GM21619 (cell line): ENCODE data around the gene CLC.
"Not testable (repeated sequence)": the region's sequence is repeated elsewhere in the genome, so short reads cannot be mapped to it uniquely, and the experiment has no call there.

ENCODE experiments used
- ATAC-seq: cut with Tn5 transposase; IDR thresholded peaks from one replicate; pipeline ENCODE4 v1.9.1; 2021; ENCODE audit not compliant: unreplicated experiment

Gene CLC

GRCh38 chr19:39729594-39729993, 8.2 kb downstream of the CLC start:
- no peak for ATAC-seq

GRCh38 chr19:39728040-39728439, 9.8 kb downstream of the CLC start:
- ATAC-seq, result no peak

- ATAC-seq, result no peak
Observed at GRCh38 chr19:39727070-39727800, 10.6 kb downstream of the CLC start.

- ATAC-seq, result no peak
Observed at GRCh38 chr19:39725995-39726394, 11.8 kb downstream of the CLC start.

GRCh38 chr19:39720144-39720543, 17.7 kb downstream of the CLC start:
- ATAC-seq, result not testable (repeated sequence)

- ATAC-seq, result no peak
Observed at GRCh38 chr19:39710333-39710890, 27.4 kb downstream of the CLC start.

- ATAC-seq, result no peak
Observed at GRCh38 chr19:39709026-39709872, 28.6 kb downstream of the CLC start.

- ATAC-seq, result no peak
Observed at GRCh38 chr19:39708594-39708993, 29.2 kb downstream of the CLC start.

- no peak for ATAC-seq
Observed at GRCh38 chr19:39705578-39706188, 32.1 kb downstream of the CLC start.

GRCh38 chr19:39704181-39705044, 33.4 kb downstream of the CLC start, which contains the start of gene LGALS14:
Gene LGALS14, plus strand, starts transcription at chr19:39704481. Its CDS starts 48 bp downstream, at chr19:39704529.
- no peak for ATAC-seq

GRCh38 chr19:39701291-39701690, 36.5 kb downstream of the CLC start:
- no peak for ATAC-seq

GRCh38 chr19:39698535-39698934, 39.3 kb downstream of the CLC start:
- no peak for ATAC-seq

GRCh38 chr19:39696387-39696786, 41.4 kb downstream of the CLC start:
- no peak for ATAC-seq

- ATAC-seq, result no peak
Observed at GRCh38 chr19:39695759-39696158, 42.1 kb downstream of the CLC start.

GRCh38 chr19:39692822-39693221, 45.0 kb downstream of the CLC start:
- no peak for ATAC-seq

GRCh38 chr19:39692166-39692565, 45.7 kb downstream of the CLC start:
- no peak for ATAC-seq

GRCh38 chr19:39688637-39689036, 49.2 kb downstream of the CLC start:
- ATAC-seq, result not testable (repeated sequence)

- no peak for ATAC-seq
Observed at GRCh38 chr19:39686739-39687138, 51.1 kb downstream of the CLC start.

GRCh38 chr19:39684267-39684666, 53.6 kb downstream of the CLC start:
- no peak for ATAC-seq

- ATAC-seq, result no peak
Observed at GRCh38 chr19:39681416-39681815, 56.4 kb downstream of the CLC start.
